Measurements from ENCODE around the gene RAC2. TPM values are rescaled to one million over a fixed set of nuclear protein-coding genes. Genes with fewer than 3 reads are reported as not detected.

Gene RAC2
- total and polyA plus RNA-seq, 2 of the 8 experiments (the other 6 are each of a cell fraction or from before 2014, with no cell fraction given), result 2.3 to 4.3 TPM

- CTCF ChIA-PET (ENCODE audit: partially characterized antibody), result interaction anchor here (3.5 to 4.7 kb wide), 2 partner anchors 13 to 20 kb away, joined by 25 to 32 read pairs; no protein-coding TSS in a partner anchor
These were observed 36.6 kb upstream of the RAC2 start for GRCh38 chr22:37280718-37281117.

More at GRCh38 chr22:37280718-37281117, 36.6 kb upstream of the RAC2 start:
- no peaks in the 10 kb centered on the region for H3K23me2 ChIP-seq (ENCODE audit: low read depth, low read length)
- H3K18ac ChIP-seq (ENCODE audit: extremely low read depth, low read length), result no peak overlapping the region; the same call in 1 of the 2 replicates
- no peak for TF ChIP-seq CBX8 (IDR thresholded peaks at IDR 0.05; ENCODE audit: borderline replicate concordance, low read depth, low read length)
- no peak for TF ChIP-seq BRCA1 (IDR thresholded peaks at IDR 0.05; ENCODE audit: low read depth, low read length)
- TF ChIP-seq JUND (IDR thresholded peaks at IDR 0.05; ENCODE audit: low read length), result no peak
- TF ChIP-seq TEAD4 (IDR thresholded peaks at IDR 0.05; ENCODE audit: low read depth, low read length), result no peak
- no peak for TF ChIP-seq CBX5 (IDR thresholded peaks at IDR 0.05; ENCODE audit: low read depth, low read length)
- no peak for TF ChIP-seq CTCF (IDR thresholded peaks at IDR 0.05; ENCODE audit: control extremely low read depth in 1 of 3, insufficient read depth in 1 of 3, low read depth in 1 of 3, low read length in 3 of 3)
- no peak for TF ChIP-seq YY1 (IDR thresholded peaks at IDR 0.05; ENCODE audit: low read depth, low read length)
- no peak for TF ChIP-seq BCL11A (IDR thresholded peaks at IDR 0.05; ENCODE audit: low read depth in 2 of 2, low read length in 2 of 2)
- TF ChIP-seq SP1 (IDR thresholded peaks at IDR 0.05; ENCODE audit: low read depth, low read length), result no peak
- no peak for TF ChIP-seq EZH2 (IDR thresholded peaks at IDR 0.05; ENCODE audit: low read depth, low read length, severe bottlenecking)
- no peaks in the 10 kb centered on the region for H3K36me3 ChIP-seq (ENCODE audit: control insufficient read depth in 2 of 4, insufficient read depth in 4 of 4, low read length in 3 of 4)
- H3K14ac ChIP-seq (ENCODE audit: insufficient read length), result no peak overlapping the region
- no peak overlapping the region for H4K5ac ChIP-seq (ENCODE audit: insufficient read length, low read depth, low read length)
- peak overlapping the region; percentile 25; the same call in 1 of the 2 replicates for H2BK15ac ChIP-seq (ENCODE audit: low read length)
- no peak overlapping the region for H3K4me3 ChIP-seq (ENCODE audit: extremely low read depth in 1 of 4, insufficient read depth in 2 of 4, low read depth in 3 of 4, low read length in 4 of 4)
- no peak overlapping the region for H3K4ac ChIP-seq (replicated peaks; ENCODE audit: insufficient read length, low read depth, low read length)
- H3K27ac ChIP-seq (ENCODE audit: low read depth, low read length), result no peak overlapping the region
- no peak overlapping the region for H4K8ac ChIP-seq (ENCODE audit: extremely low read depth, insufficient read depth, low read length)
- WGBS, 2 experiments (ENCODE audit: extremely low coverage in 1 of 2, insufficient coverage in 1 of 2, insufficient read length in 1 of 2, insufficient replicate concordance in 2 of 2, low coverage in 1 of 2, low lambda C conversion rate in 2 of 2, missing lambda C conversion rate in 1 of 2), result 86% methylated on average over 5 of the region's 5 CpGs; no CpG with 5 or more reads in 1 of the 2 experiments
- no peaks in the 10 kb centered on the region for H3K79me1 ChIP-seq (ENCODE audit: low read depth, low read length)
- no peak overlapping the region for H3K56ac ChIP-seq (replicated peaks; ENCODE audit: insufficient read length, low read depth, low read length)
- no peak overlapping the region for H2AK5ac ChIP-seq (ENCODE audit: low read depth, low read length)
- H2BK12ac ChIP-seq (ENCODE audit: low read depth, low read length), result no peak overlapping the region
- peaks cover 0 to 15% (median 4%) of the 10 kb centered on the region in 4 experiments; a peak in 4 of 7 replicates for H3K4me1 ChIP-seq (replicated peaks in 1 of 4; ENCODE audit: control insufficient read depth in 3 of 4, insufficient read depth in 4 of 4, low read length in 3 of 4)
- no peak overlapping the region for H3K4me2 ChIP-seq (ENCODE audit: insufficient read depth in 1 of 2, low read depth in 2 of 2, low read length in 2 of 2)
- no peak overlapping the region for H3K9ac ChIP-seq (replicated peaks in 1 of 4; ENCODE audit: extremely low read depth in 1 of 4, low read depth in 3 of 4, low read length in 3 of 4)
- H2BK5ac ChIP-seq (ENCODE audit: low read depth, low read length), result peak overlapping the region; percentile 9; the same call in 1 of the 2 replicates
- H3K27me3 ChIP-seq (replicated peaks in 1 of 4; ENCODE audit: control insufficient read depth in 3 of 4, extremely low read depth in 1 of 4, insufficient read depth in 3 of 4, low read length in 3 of 4), result no peaks in the 10 kb centered on the region; a peak in 1 of 7 replicates
- H2AFZ ChIP-seq (ENCODE audit: low read length), result no peak overlapping the region
- POLR2A ChIA-PET (ENCODE audit: partially characterized antibody), result no interaction called here
- H4K91ac ChIP-seq (replicated peaks; ENCODE audit: insufficient read length, low read length), result no peak overlapping the region
- H2BK120ac ChIP-seq (replicated peaks; ENCODE audit: low read depth, low read length), result no peak overlapping the region
- no peak overlapping the region for H2BK20ac ChIP-seq (ENCODE audit: low read length)
- no peak for DNase-seq (ENCODE audit: low read depth in 1 of 2, low spot score in 2 of 2)
- H4K20me1 ChIP-seq (replicated peaks in 1 of 2; ENCODE audit: control insufficient read depth in 1 of 2, insufficient read depth in 2 of 2, low read length in 2 of 2), result no peaks in the 10 kb centered on the region
- H3K79me2 ChIP-seq (ENCODE audit: control insufficient read depth in 1 of 2, insufficient read depth in 2 of 2, low read length in 2 of 2), result no peaks in the 10 kb centered on the region
- no peaks in the 10 kb centered on the region for H3K9me3 ChIP-seq (ENCODE audit: insufficient read depth in 2 of 2, low read depth in 1 of 2, low read length in 1 of 2)
- FAIRE-seq, result no peak
- H3K23ac ChIP-seq (ENCODE audit: insufficient read length), result no peak overlapping the region
